Stimulated activated naive CD8-positive, alpha-beta T cell treated with anti-CD3 and anti-CD28 coated beads, Interleukin-15, Interleukin-2, amounts not matched to agents 100 U/mL and 50 U/mL, for 24 hours (primary cell): ENCODE data around the gene PELI2.

Experiments
- ATAC-seq: fragments of 150-1000 bp; cut with Tn5 transposase; one replicate; pipeline ENCODE4 v1.10.0; 2021
- DNase-seq: peaks from one replicate; pipeline ENCODE4 v3.0.0; 2021

The PELI2 gene

DNA sequence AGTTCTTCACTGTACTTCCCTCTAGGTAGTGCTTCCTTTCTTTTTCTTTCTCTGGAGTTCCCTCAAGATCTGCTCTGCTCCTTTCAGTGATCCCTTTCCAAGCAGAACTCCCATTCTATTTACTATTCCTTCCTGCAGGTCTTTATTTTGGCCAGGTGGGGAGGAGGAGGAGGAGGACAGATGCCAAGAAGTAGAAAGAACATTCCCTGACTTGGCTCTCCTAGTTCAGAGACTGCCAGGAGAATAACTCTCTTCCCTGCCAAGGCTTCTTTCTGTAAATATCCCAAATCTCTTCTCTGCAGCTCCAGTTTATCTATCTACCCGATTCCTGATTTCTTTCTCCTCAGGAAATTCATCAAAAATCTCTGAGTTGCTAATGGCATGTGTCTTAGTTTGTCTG is 231.7 kb downstream of the PELI2 start:
- no peak for DNase-seq
- ATAC-seq = no peak
